ENCODE measurements around the gene KRT9.

Gene KRT9

DNA sequence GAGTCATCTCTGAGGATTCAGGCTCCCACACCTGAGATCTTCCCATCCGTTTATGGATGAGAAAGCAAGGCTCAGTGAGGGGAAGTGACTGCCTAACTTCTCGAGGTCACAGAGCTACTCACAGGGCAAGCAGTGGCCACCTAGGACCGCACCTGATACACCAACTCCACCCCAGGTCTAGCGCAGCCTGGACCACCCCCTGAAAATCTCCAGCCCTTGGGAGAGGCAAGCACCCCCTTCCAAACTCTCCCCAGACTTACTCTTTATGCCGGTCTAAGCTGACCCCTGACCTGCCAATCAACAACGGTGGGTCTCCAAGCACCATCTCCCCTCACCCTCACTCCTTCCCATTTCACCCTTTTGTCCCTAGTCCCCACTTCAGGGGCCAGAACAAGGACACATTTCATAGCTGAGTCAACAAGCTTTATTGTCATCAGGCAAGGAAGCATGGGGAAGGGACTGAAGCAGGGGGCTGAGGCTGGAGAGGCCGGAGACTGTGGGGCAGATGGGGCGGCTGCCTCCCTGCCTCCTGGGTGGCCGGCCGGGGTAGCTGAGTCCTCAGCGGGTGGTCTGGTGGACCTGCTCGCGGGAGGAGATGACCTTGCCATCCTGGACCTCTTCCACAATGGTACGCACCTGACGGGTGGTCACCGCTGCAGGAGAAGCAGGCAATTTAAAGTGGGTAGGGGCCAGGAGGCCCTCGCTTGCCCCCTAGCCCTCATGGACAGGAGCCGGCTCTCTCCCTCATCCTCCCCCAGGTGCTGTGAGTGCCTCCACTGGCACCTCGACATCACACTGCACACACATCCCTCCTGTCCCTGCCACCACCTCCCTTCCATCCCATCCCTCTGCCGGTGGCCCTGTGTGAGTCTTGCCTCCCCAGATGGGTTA, 47.4 kb upstream of the KRT9 start:
- Histone ChIP-seq H3K36me3 (ENCODE audit: insufficient read depth, low read length) (no peaks in the 10 kb centered on the region), H3K4me2 (ENCODE audit: low read length) (no peak overlapping the region), H3K9me2 (ENCODE audit: low read depth, low read length) (no peaks in the 10 kb centered on the region), H3K27ac (ENCODE audit: low read depth, low read length, poor library complexity, severe bottlenecking) (no peak overlapping the region), H2AFZ (ENCODE audit: low read length) (no peak overlapping the region), H4K20me1 (ENCODE audit: insufficient read depth, low read length) (no peaks in the 10 kb centered on the region), H3K27me3 (ENCODE audit: insufficient read depth, low read length) (no peaks in the 10 kb centered on the region), H3K4me1 (ENCODE audit: insufficient read depth, low read length, severe bottlenecking) (no peaks in the 10 kb centered on the region), H3K9me3 (ENCODE audit: low read length) (no peaks in the 10 kb centered on the region), H3K4me3 (ENCODE audit: low read depth, low read length, poor library complexity, severe bottlenecking) (no peak overlapping the region), H3K79me2 (ENCODE audit: insufficient read depth, low read length) (no peaks in the 10 kb centered on the region), H3F3A (ENCODE audit: insufficient read depth, low read length) (no peaks in the 10 kb centered on the region), H3K9ac (ENCODE audit: low read length) (no peak overlapping the region)
- TF ChIP-seq CTCF (IDR thresholded peaks at IDR 0.05; ENCODE audit: low read length) (no peak), EZH2 (IDR thresholded peaks at IDR 0.05; ENCODE audit: borderline replicate concordance, low read length) (no peak)

DNA sequence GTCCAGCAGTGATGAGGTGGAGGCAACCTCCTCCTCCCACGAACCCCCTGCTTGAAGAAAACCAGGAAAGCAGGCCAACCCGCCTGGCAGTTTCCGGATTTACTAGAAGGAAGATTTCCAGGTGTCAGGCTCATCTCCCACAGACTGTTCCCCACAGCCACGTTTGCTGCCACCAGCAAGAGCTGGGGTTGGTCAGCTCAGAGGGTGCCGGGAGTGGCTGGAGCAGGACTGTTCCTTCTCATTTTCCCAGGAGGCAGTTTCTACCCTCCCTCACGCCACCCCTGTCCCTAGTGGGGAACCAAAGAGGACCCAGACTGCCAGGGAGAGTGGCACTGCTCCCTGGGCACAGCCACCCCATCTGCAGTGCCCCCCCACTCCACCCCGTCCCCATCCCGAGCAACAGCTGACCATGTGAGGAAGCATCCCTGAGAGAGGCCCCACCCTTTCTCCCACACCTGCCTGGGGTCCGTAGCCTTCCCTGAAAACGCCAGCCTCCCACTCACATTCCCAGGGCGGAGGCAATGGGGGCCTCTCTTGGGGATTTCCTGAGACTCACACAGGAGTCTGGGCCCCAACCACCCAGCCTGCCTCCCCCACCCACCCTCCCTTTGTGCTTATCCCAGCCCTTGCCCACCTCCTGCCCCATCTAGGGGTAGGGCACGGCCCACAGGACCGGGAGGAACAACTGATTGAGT, 46.6 kb upstream of the KRT9 start:
- H3K9ac ChIP-seq (ENCODE audit: low read length) = no peak overlapping the region
- TF ChIP-seq EZH2 (IDR thresholded peaks at IDR 0.05; ENCODE audit: borderline replicate concordance, low read length) = no peak
- no peak for TF ChIP-seq CTCF (IDR thresholded peaks at IDR 0.05; ENCODE audit: low read length)
- H3F3A ChIP-seq (ENCODE audit: insufficient read depth, low read length) = no peaks in the 10 kb centered on the region
- no peaks in the 10 kb centered on the region for H3K27me3 ChIP-seq (ENCODE audit: insufficient read depth, low read length)
- H3K4me1 ChIP-seq (ENCODE audit: insufficient read depth, low read length, severe bottlenecking) = no peaks in the 10 kb centered on the region
- no peaks in the 10 kb centered on the region for H3K9me3 ChIP-seq (ENCODE audit: low read length)
- no peak overlapping the region for H2AFZ ChIP-seq (ENCODE audit: low read length)
- H3K9me2 ChIP-seq (ENCODE audit: low read depth, low read length) = no peaks in the 10 kb centered on the region
- no peaks in the 10 kb centered on the region for H3K36me3 ChIP-seq (ENCODE audit: insufficient read depth, low read length)
- H3K4me3 ChIP-seq (ENCODE audit: low read depth, low read length, poor library complexity, severe bottlenecking) = no peak overlapping the region
- no peak overlapping the region for H3K4me2 ChIP-seq (ENCODE audit: low read length)
- H4K20me1 ChIP-seq (ENCODE audit: insufficient read depth, low read length) = no peaks in the 10 kb centered on the region
- H3K79me2 ChIP-seq (ENCODE audit: insufficient read depth, low read length) = no peaks in the 10 kb centered on the region
- no peak overlapping the region for H3K27ac ChIP-seq (ENCODE audit: low read depth, low read length, poor library complexity, severe bottlenecking)

DNA sequence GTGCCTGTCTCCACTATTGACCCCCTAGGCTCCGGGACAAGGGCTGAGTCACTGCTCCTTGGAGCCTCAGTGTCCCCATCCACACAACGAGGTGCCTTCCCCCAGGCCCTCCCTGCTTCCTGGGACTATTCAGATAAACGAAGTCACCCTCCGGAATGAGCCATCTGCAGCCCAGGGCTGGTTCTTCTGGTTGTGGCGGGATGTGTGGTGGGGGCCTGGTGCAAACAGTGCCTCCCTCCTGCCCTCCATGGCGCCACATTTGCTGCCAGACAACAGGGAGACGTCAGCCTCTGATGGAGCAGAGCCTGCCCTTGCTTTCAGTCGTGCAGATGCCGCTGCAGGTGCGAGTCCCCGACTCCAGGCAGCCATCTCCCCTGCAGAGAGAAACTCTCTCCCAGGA, 45.8 kb upstream of the KRT9 start:
- Histone ChIP-seq H3K9me3 (ENCODE audit: low read length) (no peaks in the 10 kb centered on the region), H2AFZ (ENCODE audit: low read length) (no peak overlapping the region), H3K4me1 (ENCODE audit: insufficient read depth, low read length, severe bottlenecking) (no peaks in the 10 kb centered on the region), H3K79me2 (ENCODE audit: insufficient read depth, low read length) (no peaks in the 10 kb centered on the region), H3K9me2 (ENCODE audit: low read depth, low read length) (no peaks in the 10 kb centered on the region), H3F3A (ENCODE audit: insufficient read depth, low read length) (no peaks in the 10 kb centered on the region), H3K27ac (ENCODE audit: low read depth, low read length, poor library complexity, severe bottlenecking) (no peak overlapping the region), H3K27me3 (ENCODE audit: insufficient read depth, low read length) (no peaks in the 10 kb centered on the region), H4K20me1 (ENCODE audit: insufficient read depth, low read length) (no peaks in the 10 kb centered on the region), H3K4me2 (ENCODE audit: low read length) (no peak overlapping the region), H3K36me3 (ENCODE audit: insufficient read depth, low read length) (no peaks in the 10 kb centered on the region), H3K9ac (ENCODE audit: low read length) (no peak overlapping the region), H3K4me3 (ENCODE audit: low read depth, low read length, poor library complexity, severe bottlenecking) (no peak overlapping the region)
- TF ChIP-seq CTCF (IDR thresholded peaks at IDR 0.05; ENCODE audit: low read length) (no peak), EZH2 (IDR thresholded peaks at IDR 0.05; ENCODE audit: borderline replicate concordance, low read length) (no peak)
